CD4-positive, alpha-beta memory T cell (primary cell): ENCODE results near the gene VHLL. TPM values are rescaled to one million over a fixed set of nuclear protein-coding genes. Genes with fewer than 3 reads are reported as not detected.

Experiments used
- CTCF ChIA-PET: fragments of 350-600 bp; sonication (Branson Sonifier 250); formaldehyde crosslinking; loops from one replicate; lab custom pipeline; 2021; ENCODE audit warnings: inconsistent platforms; ENCODE audit not compliant: partially characterized antibody; lab: Charles Lee
- POLR2A ChIA-PET: fragments of 350-600 bp; sonication (Branson Sonifier 250); formaldehyde crosslinking; loops from one replicate; lab custom pipeline; 2021; ENCODE audit not compliant: partially characterized antibody; lab: Charles Lee
- DNase-seq, 5 donors: peaks; one replicate each; pipeline versions ENCODE4 v3.0.0 to v3.0.0-alpha.2; 2020 to 2022; ENCODE audit warnings: mixed read lengths in 1 of 5
- H3K27ac ChIP-seq: one replicate; pipeline ENCODE4 v1.7.0; 2013; ENCODE audit warnings: low read depth, low read length
- H3K27me3 ChIP-seq: 2 replicates; pipeline ENCODE4 v1.7.0; 2013; ENCODE audit warnings: mild to moderate bottlenecking, low read length, moderate library complexity; ENCODE audit not compliant: insufficient read depth
- H3K36me3 ChIP-seq: 2 replicates; pipeline ENCODE4 v1.7.0; 2013; ENCODE audit warnings: mild to moderate bottlenecking, low read length, moderate library complexity; ENCODE audit not compliant: insufficient read depth
- H3K4me1 ChIP-seq: 2 replicates; pipeline ENCODE4 v1.7.0; 2013; ENCODE audit warnings: mild to moderate bottlenecking, low read length, moderate library complexity; ENCODE audit not compliant: insufficient read depth
- H3K4me3 ChIP-seq, 2 donors: one replicate each; pipeline ENCODE4 v1.7.0; 2013; ENCODE audit warnings: low read length in 2 of 2, mild to moderate bottlenecking in 1 of 2
- H3K9me3 ChIP-seq, 2 donors: one replicate each; pipeline ENCODE4 v1.7.0; 2013; ENCODE audit warnings: low read length in 2 of 2, control low read depth in 1 of 2; ENCODE audit not compliant: control insufficient read depth in 1 of 2
- H3K27ac Mint-ChIP-seq, 7 donors: one replicate each; pipeline ENCODE4 v1.8.0; 2020 to 2021; ENCODE audit warnings: mixed read lengths in 7 of 7, mild to moderate bottlenecking in 6 of 7, inconsistent platforms in 3 of 7, moderate library complexity in 3 of 7
- H3K27me3 Mint-ChIP-seq, 2 donors: one replicate each; pipeline ENCODE4 v1.8.0; 2020 to 2021; ENCODE audit warnings: mixed read lengths in 2 of 2
- H3K36me3 Mint-ChIP-seq, 2 donors: one replicate each; pipeline ENCODE4 v1.8.0; 2020 to 2021; ENCODE audit warnings: mixed read lengths in 2 of 2, inconsistent platforms in 1 of 2, mild to moderate bottlenecking in 1 of 2
- H3K4me1 Mint-ChIP-seq, 4 donors: one replicate each; pipeline ENCODE4 v1.8.0; 2020 to 2021; ENCODE audit warnings: mixed read lengths in 4 of 4, mild to moderate bottlenecking in 1 of 4
- H3K4me3 Mint-ChIP-seq, 8 donors: one replicate each; pipeline ENCODE4 v1.8.0; 2020 to 2021; ENCODE audit warnings: mixed read lengths in 8 of 8, mild to moderate bottlenecking in 7 of 8, moderate library complexity in 6 of 8, inconsistent platforms in 3 of 8
- H3K9me3 Mint-ChIP-seq, 8 donors: one replicate each; pipeline ENCODE4 v1.8.0; 2020 to 2021; ENCODE audit warnings: mixed read lengths in 8 of 8, mild to moderate bottlenecking in 5 of 8, inconsistent platforms in 3 of 8, moderate library complexity in 1 of 8
- intact Hi-C: fragments of 100-400 bp; cut with micrococcal nuclease; formaldehyde crosslinking; loops from one replicate; pipeline ENCODE4 v1.15.1; 2023
- polyA plus RNA-seq, 2 donors: library from polyadenylated mRNA; unstranded; fragments of 300-500 nt; fragmentation: Illumina TruSeq; gene quantifications; one replicate each; pipeline ENCODE4 v1.2.3, GENCODE V29; 2021
- total RNA-seq, 2 experiments: library from RNA; stranded (reverse); gene quantifications; one replicate each; pipeline ENCODE4 v1.2.3, GENCODE V29; 2021

VHLL gene
- total and polyA plus RNA-seq, 4 experiments from 2014 or later: 0.52 to 0.53 TPM; not detected in 2

- ChIA-PET POLR2A (interaction anchor here (1.1 to 4.1 kb wide), 3 partner anchors 10 to 91 kb away, joined by 4 to 50 read pairs (median 5); partner anchors contain the start of genes GLMP and SLC25A44), CTCF (interaction anchor here (1.0 to 2.0 kb wide), 4 partner anchors 9 to 102 kb away, joined by 3 to 5 read pairs (median 3); no protein-coding TSS in a partner anchor)
- H3K27me3 ChIP-seq: no peaks in the 10 kb centered on the region
- intact Hi-C loops: no loop called here
- H3K4me1 ChIP-seq: peaks cover 38% of the 10 kb centered on the region
- Mint-ChIP-seq H3K4me3 (peak within 1 kb of the TSS; percentile 90 to 99 (median 96)), H3K27ac (peak within 1 kb of the TSS; percentile 42 to 99 (median 96)), H3K9me3 (peaks cover 0 to 1% (median 0%) of the 10 kb centered on the region in 8 donors), H3K27me3 (no peaks in the 10 kb centered on the region), H3K4me1 (peaks cover 23 to 51% (median 35%) of the 10 kb centered on the region in 4 donors), H3K36me3 (peaks cover 5 to 26% of the 10 kb centered on the region in 2 donors)
- H3K27ac ChIP-seq: peak within 1 kb of the TSS; percentile 80
- no peak for DNase-seq
- no peaks in the 10 kb centered on the region for H3K9me3 ChIP-seq
- H3K36me3 ChIP-seq: peaks cover 10% of the 10 kb centered on the region
- H3K4me3 ChIP-seq: peak within 1 kb of the TSS; percentile 93 to 96
Measured at GRCh38 chr1:156284112-156284511, 15.0 kb downstream of the VHLL start, which contains the start of gene TMEM79. TMEM79 (plus strand) TSS chr1:156284325; CDS start chr1:156285227, 902 bp downstream.

- Mint-ChIP-seq H3K36me3 (peaks cover 2 to 24% of the 10 kb centered on the region in 2 donors), H3K9me3 (peaks cover 0 to 1% (median 0%) of the 10 kb centered on the region in 8 donors), H3K27ac (peak overlapping the region; percentile 42 to 99 (median 96)), H3K4me3 (peak overlapping the region; percentile 90 to 99 (median 96)), H3K27me3 (no peaks in the 10 kb centered on the region), H3K4me1 (peaks cover 23 to 51% (median 35%) of the 10 kb centered on the region in 4 donors)
- ChIA-PET CTCF (interaction anchor here (1.0 to 2.0 kb wide), 6 partner anchors 8 to 102 kb away, joined by 3 to 5 read pairs (median 3); no protein-coding TSS in a partner anchor), POLR2A (interaction anchor here (0.8 to 4.1 kb wide), 21 partner anchors 8 to 1022 kb away, joined by 3 to 50 read pairs (median 6); partner anchors contain the start of genes CCT3, GLMP, HDGF and LAMTOR2)
- DNase-seq: no peak
- Histone ChIP-seq H3K27me3 (no peaks in the 10 kb centered on the region), H3K9me3 (no peaks in the 10 kb centered on the region), H3K4me3 (peak overlapping the region; percentile 93 to 96), H3K4me1 (peaks cover 38% of the 10 kb centered on the region), H3K27ac (peak overlapping the region; percentile 80), H3K36me3 (peaks cover 11% of the 10 kb centered on the region)
- intact Hi-C loops: loop anchor here (2.0 kb wide), 1 partner anchor 229 kb away; the partner anchor contains the start of gene LAMTOR2
Measured at GRCh38 chr1:156283521-156283920, 15.6 kb downstream of the VHLL start.

GRCh38 chr1:156282479-156283222 is 16.5 kb downstream of the VHLL start, which contains the start of gene SMG5:
SMG5 (minus strand) TSS chr1:156282825; CDS start chr1:156282680, 145 bp downstream.
- peaks cover 0 to 1% (median 0%) of the 10 kb centered on the region in 8 donors for H3K9me3 Mint-ChIP-seq
- H3K27ac Mint-ChIP-seq: peak within 1 kb of the TSS; percentile 90 to 99 (median 96)
- H3K36me3 Mint-ChIP-seq: peaks cover 10 to 33% of the 10 kb centered on the region in 2 donors
- peak within 1 kb of the TSS; percentile 80 for H3K27ac ChIP-seq
- no peaks in the 10 kb centered on the region for H3K27me3 Mint-ChIP-seq
- ChIA-PET POLR2A (interaction anchor here (0.6 to 4.1 kb wide), 32 partner anchors 9 to 1021 kb away, joined by 3 to 50 read pairs (median 4); partner anchors contain the start of genes CCT3, GLMP, HDGF and LAMTOR2), CTCF (interaction anchor here (0.9 to 2.0 kb wide), 9 partner anchors 9 to 103 kb away, joined by 3 to 5 read pairs (median 4); partner anchors contain the start of gene PMF1)
- H3K36me3 ChIP-seq: peaks cover 18% of the 10 kb centered on the region
- H3K4me3 ChIP-seq: peak within 1 kb of the TSS; percentile 93 to 96
- peaks cover 26 to 51% (median 36%) of the 10 kb centered on the region in 4 donors for H3K4me1 Mint-ChIP-seq
- peak within 1 kb of the TSS; percentile 90 to 99 (median 96) for H3K4me3 Mint-ChIP-seq
- peaks cover 38% of the 10 kb centered on the region for H3K4me1 ChIP-seq
- DNase-seq: peak; percentile 97 to 99 (median 98)
- intact Hi-C loops: loop anchor here (1.0 to 2.0 kb wide), 5 partner anchors 56 to 485 kb away; partner anchors contain the start of genes CCT3, LAMTOR2, PMF1 and PRCC
- no peaks in the 10 kb centered on the region for H3K27me3 ChIP-seq
- H3K9me3 ChIP-seq: no peaks in the 10 kb centered on the region

GRCh38 chr1:156281693-156282478 is 17.2 kb downstream of the VHLL start:
- H3K4me1 Mint-ChIP-seq: peaks cover 26 to 51% (median 36%) of the 10 kb centered on the region in 4 donors
- CTCF ChIA-PET: interaction anchor here (1.0 to 1.7 kb wide), 5 partner anchors 8 to 74 kb away, joined by 3 to 5 read pairs (median 4); partner anchors contain the start of gene PMF1
- Histone ChIP-seq H3K36me3 (peaks cover 24% of the 10 kb centered on the region), H3K9me3 (no peaks in the 10 kb centered on the region), H3K27me3 (no peaks in the 10 kb centered on the region), H3K27ac (peak overlapping the region; percentile 80), H3K4me1 (peaks cover 38% of the 10 kb centered on the region), H3K4me3 (peak overlapping the region; percentile 83 to 93)
- H3K9me3 Mint-ChIP-seq: peaks cover 0 to 1% (median 0%) of the 10 kb centered on the region in 8 donors
- intact Hi-C loops: loop anchor here (1.0 to 2.0 kb wide), 5 partner anchors 56 to 485 kb away; partner anchors contain the start of genes CCT3, LAMTOR2, PMF1 and PRCC
- H3K36me3 Mint-ChIP-seq: peaks cover 16 to 40% of the 10 kb centered on the region in 2 donors
- H3K27me3 Mint-ChIP-seq: no peaks in the 10 kb centered on the region
- POLR2A ChIA-PET: interaction anchor here (0.6 to 4.1 kb wide), 30 partner anchors 10 to 1020 kb away, joined by 3 to 50 read pairs (median 4); partner anchors contain the start of genes CCT3, GLMP, HDGF and LAMTOR2
- peak overlapping the region; percentile 90 to 99 (median 96) for H3K27ac Mint-ChIP-seq
- DNase-seq: peak in 1 of 5 donors; percentile 3
- peak overlapping the region; percentile 90 to 99 (median 96) for H3K4me3 Mint-ChIP-seq

DNA sequence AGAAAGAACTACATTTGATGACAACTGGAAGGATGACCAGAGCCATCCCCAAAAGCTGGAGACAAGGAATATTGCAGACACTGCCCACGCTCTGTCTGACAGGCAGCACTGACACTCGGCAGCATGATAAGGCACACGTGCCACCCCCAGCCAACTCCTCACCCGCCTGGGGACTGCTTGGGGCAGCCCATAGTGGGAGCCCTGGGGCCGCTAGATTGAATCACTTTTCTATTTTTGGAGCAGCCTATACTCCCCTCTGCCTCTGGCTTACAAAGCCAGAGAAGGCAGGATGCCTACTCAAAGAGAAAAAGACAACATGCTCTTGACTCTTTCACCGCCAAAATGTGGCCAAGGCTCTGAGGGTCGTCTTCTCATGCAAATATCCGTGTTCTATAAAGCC is 17.8 kb downstream of the VHLL start:
- intact Hi-C loops: no loop called here
- Mint-ChIP-seq H3K27ac (peak overlapping the region; percentile 90 to 99 (median 96)), H3K4me3 (peak overlapping the region; percentile 90 to 99 (median 96)), H3K36me3 (peaks cover 22 to 44% of the 10 kb centered on the region in 2 donors), H3K9me3 (peaks cover 0 to 1% (median 0%) of the 10 kb centered on the region in 8 donors), H3K27me3 (no peaks in the 10 kb centered on the region), H3K4me1 (peaks cover 26 to 51% (median 35%) of the 10 kb centered on the region in 4 donors)
- H3K4me1 ChIP-seq: peaks cover 38% of the 10 kb centered on the region
- ChIA-PET CTCF (interaction anchor here (1.0 to 1.7 kb wide), 3 partner anchors 21 to 68 kb away, joined by 3 to 4 read pairs (median 4); partner anchors contain the start of gene PMF1), POLR2A (interaction anchor here (0.6 to 4.1 kb wide), 10 partner anchors 9 to 425 kb away, joined by 3 to 50 read pairs (median 14); partner anchors contain the start of genes CCT3, GLMP, PMF1 and TSACC)
- peak in 4 of 5 donors; percentile 6 to 63 (median 20) for DNase-seq
- H3K36me3 ChIP-seq: peaks cover 26% of the 10 kb centered on the region
- H3K9me3 ChIP-seq: no peaks in the 10 kb centered on the region
- H3K27ac ChIP-seq: peak overlapping the region; percentile 80
- peak overlapping the region; percentile 83 to 93 for H3K4me3 ChIP-seq
- no peaks in the 10 kb centered on the region for H3K27me3 ChIP-seq

DNA sequence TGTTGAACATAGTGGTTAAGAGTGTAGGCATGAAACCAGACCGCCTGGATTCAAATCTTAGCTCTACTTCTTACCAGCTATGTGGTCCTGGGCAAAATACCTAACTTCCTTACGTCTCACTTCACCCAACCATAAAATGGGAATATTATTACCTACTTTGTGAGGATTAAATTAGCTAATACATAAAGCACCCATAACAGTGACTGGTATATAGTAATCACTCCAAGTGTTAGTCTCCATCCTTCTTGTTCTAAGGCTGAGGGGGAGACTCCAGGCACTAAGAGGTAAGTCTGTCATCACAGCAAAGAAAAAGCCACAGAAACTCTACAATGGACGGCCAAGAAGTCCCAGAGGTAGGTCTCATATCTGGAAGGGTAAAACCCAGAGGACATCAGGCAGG is 19.3 kb downstream of the VHLL start:
- H3K27me3 Mint-ChIP-seq: no peaks in the 10 kb centered on the region
- peaks cover 26 to 43% (median 34%) of the 10 kb centered on the region in 4 donors for H3K4me1 Mint-ChIP-seq
- H3K4me3 Mint-ChIP-seq: peak overlapping the region in 7 of 8 donors; percentile 7 to 76 (median 42)
- H3K36me3 ChIP-seq: peaks cover 36% of the 10 kb centered on the region
- peaks cover 38% of the 10 kb centered on the region for H3K4me1 ChIP-seq
- H3K9me3 Mint-ChIP-seq: peaks cover 0 to under 1% (median 0%) of the 10 kb centered on the region in 8 donors
- no peak overlapping the region for H3K27ac ChIP-seq
- peak overlapping the region in 5 of 7 donors; percentile 22 to 96 (median 49) for H3K27ac Mint-ChIP-seq
- no peaks in the 10 kb centered on the region for H3K27me3 ChIP-seq
- intact Hi-C loops: no loop called here
- H3K9me3 ChIP-seq: no peaks in the 10 kb centered on the region
- POLR2A ChIA-PET: interaction anchor here (0.8 to 1.3 kb wide), 2 partner anchors 8 to 67 kb away, joined by 3 read pairs; partner anchors contain the start of gene PMF1
- CTCF ChIA-PET: interaction anchor here (0.9 kb wide), 1 partner anchor 40 kb away, joined by 3 read pairs; no protein-coding TSS in a partner anchor
- H3K36me3 Mint-ChIP-seq: peaks cover 23 to 54% of the 10 kb centered on the region in 2 donors
- H3K4me3 ChIP-seq: no peak overlapping the region
- DNase-seq: no peak
